Trophoblast cell (in vitro differentiated cells and primary cell): ENCODE data around the gene THAP3.
"Not testable (repeated sequence)": the region's sequence is repeated elsewhere in the genome, so short reads cannot be mapped to it uniquely, and the experiment has no call there.

ENCODE experiments used
- DNase-seq, 2 donors: peaks; one replicate each; pipeline ENCODE4 v3.0.0-alpha.2; 2016
- H2AFZ ChIP-seq: 2 replicates; pipeline ENCODE4 v1.6.1; 2013; ENCODE audit warnings: low read length, moderate library complexity, mild to moderate bottlenecking; ENCODE audit not compliant: insufficient read depth, poor library complexity
- H2AK5ac ChIP-seq: 2 replicates; pipeline ENCODE4 v1.6.1; 2013; ENCODE audit warnings: mild to moderate bottlenecking, low read length
- H2BK120ac ChIP-seq: 2 replicates; pipeline ENCODE4 v1.6.1; 2013; ENCODE audit warnings: low read length, mild to moderate bottlenecking, moderate library complexity; ENCODE audit not compliant: insufficient read depth, poor library complexity
- H2BK12ac ChIP-seq: 2 replicates; pipeline ENCODE4 v1.6.1; 2013; ENCODE audit warnings: mild to moderate bottlenecking, low read length, moderate library complexity
- H2BK5ac ChIP-seq: 2 replicates; pipeline ENCODE4 v1.6.1; 2013; ENCODE audit warnings: low read length, low read depth, moderate library complexity, mild to moderate bottlenecking; ENCODE audit not compliant: poor library complexity
- H3K14ac ChIP-seq: 2 replicates; pipeline ENCODE4 v1.6.1; 2013; ENCODE audit warnings: mild to moderate bottlenecking, low read length
- H3K18ac ChIP-seq: 2 replicates; pipeline ENCODE4 v1.6.1; 2013; ENCODE audit warnings: mild to moderate bottlenecking, low read length
- H3K23ac ChIP-seq: 2 replicates; pipeline ENCODE4 v1.6.1; 2013; ENCODE audit warnings: low read length
- H3K27ac ChIP-seq: 2 replicates; pipeline ENCODE4 v1.5.1; 2013; ENCODE audit warnings: low read depth, mild to moderate bottlenecking, inconsistent platforms, low read length, moderate library complexity
- H3K27me3 ChIP-seq: 2 replicates; pipeline ENCODE4 v1.6.1; 2013; ENCODE audit warnings: inconsistent platforms, mild to moderate bottlenecking, low read length, moderate library complexity; ENCODE audit not compliant: insufficient read depth
- H3K36me3 ChIP-seq, 2 experiments: 1 replicate in 1 of 2; 2 replicates in 1 of 2; pipeline ENCODE4 v1.6.1; 2013; ENCODE audit warnings: low read length in 2 of 2, mild to moderate bottlenecking in 2 of 2, moderate library complexity in 1 of 2; ENCODE audit not compliant: insufficient read depth in 2 of 2, control insufficient read depth in 1 of 2
- H3K4ac ChIP-seq: 2 replicates; pipeline ENCODE4 v1.6.1; 2013; ENCODE audit warnings: low read depth, mild to moderate bottlenecking, low read length, moderate library complexity
- H3K4me1 ChIP-seq, 2 experiments: 1 replicate in 1 of 2; 2 replicates in 1 of 2; pipeline ENCODE4 v1.6.1; 2013; ENCODE audit warnings: low read length in 2 of 2, mild to moderate bottlenecking in 2 of 2, moderate library complexity in 1 of 2; ENCODE audit not compliant: insufficient read depth in 2 of 2, control insufficient read depth in 1 of 2
- H3K4me2 ChIP-seq: 2 replicates; pipeline ENCODE4 v1.6.1; 2013; ENCODE audit warnings: inconsistent platforms, mild to moderate bottlenecking, low read length, moderate library complexity
- H3K4me3 ChIP-seq: 2 replicates; pipeline ENCODE4 v1.5.1; 2013; ENCODE audit warnings: mild to moderate bottlenecking, low read depth, low read length, inconsistent platforms
- H3K79me1 ChIP-seq: one replicate; pipeline ENCODE4 v1.6.1; 2013; ENCODE audit warnings: low read length
- H3K79me2 ChIP-seq: 2 replicates; pipeline ENCODE4 v1.6.1; 2013; ENCODE audit warnings: low read length, mild to moderate bottlenecking; ENCODE audit not compliant: control insufficient read depth, insufficient read depth, poor library complexity
- H3K9ac ChIP-seq: 2 replicates; pipeline ENCODE4 v1.6.1; 2013; ENCODE audit warnings: mild to moderate bottlenecking, low read length
- H3K9me3 ChIP-seq: 2 replicates; pipeline ENCODE4 v1.6.1; 2013; ENCODE audit warnings: low read depth, mild to moderate bottlenecking, control low read depth, inconsistent platforms, low read length; ENCODE audit not compliant: insufficient read depth
- H4K12ac ChIP-seq: 2 replicates; pipeline ENCODE4 v1.6.1; 2013; ENCODE audit warnings: low read depth, mild to moderate bottlenecking, low read length, moderate library complexity
- H4K8ac ChIP-seq: 2 replicates; pipeline ENCODE4 v1.6.1; 2013; ENCODE audit warnings: low read depth, mild to moderate bottlenecking, low read length, moderate library complexity
- H4K91ac ChIP-seq: one replicate; pipeline ENCODE4 v1.6.1; 2013; ENCODE audit warnings: low read depth, mild to moderate bottlenecking, low read length, moderate library complexity
- WGBS: extraction: QIAGEN DNeasy Blood & Tissue Kit; methylation state at CpG from one replicate; pipeline ENCODE4 v1.1.7; 2013; ENCODE audit warnings: missing lambda C conversion rate; ENCODE audit not compliant: insufficient read length, insufficient coverage; ENCODE audit errors: extremely low coverage; 5-methylcytosine and 5-hydroxymethylcytosine counted together

THAP3 gene

DNA sequence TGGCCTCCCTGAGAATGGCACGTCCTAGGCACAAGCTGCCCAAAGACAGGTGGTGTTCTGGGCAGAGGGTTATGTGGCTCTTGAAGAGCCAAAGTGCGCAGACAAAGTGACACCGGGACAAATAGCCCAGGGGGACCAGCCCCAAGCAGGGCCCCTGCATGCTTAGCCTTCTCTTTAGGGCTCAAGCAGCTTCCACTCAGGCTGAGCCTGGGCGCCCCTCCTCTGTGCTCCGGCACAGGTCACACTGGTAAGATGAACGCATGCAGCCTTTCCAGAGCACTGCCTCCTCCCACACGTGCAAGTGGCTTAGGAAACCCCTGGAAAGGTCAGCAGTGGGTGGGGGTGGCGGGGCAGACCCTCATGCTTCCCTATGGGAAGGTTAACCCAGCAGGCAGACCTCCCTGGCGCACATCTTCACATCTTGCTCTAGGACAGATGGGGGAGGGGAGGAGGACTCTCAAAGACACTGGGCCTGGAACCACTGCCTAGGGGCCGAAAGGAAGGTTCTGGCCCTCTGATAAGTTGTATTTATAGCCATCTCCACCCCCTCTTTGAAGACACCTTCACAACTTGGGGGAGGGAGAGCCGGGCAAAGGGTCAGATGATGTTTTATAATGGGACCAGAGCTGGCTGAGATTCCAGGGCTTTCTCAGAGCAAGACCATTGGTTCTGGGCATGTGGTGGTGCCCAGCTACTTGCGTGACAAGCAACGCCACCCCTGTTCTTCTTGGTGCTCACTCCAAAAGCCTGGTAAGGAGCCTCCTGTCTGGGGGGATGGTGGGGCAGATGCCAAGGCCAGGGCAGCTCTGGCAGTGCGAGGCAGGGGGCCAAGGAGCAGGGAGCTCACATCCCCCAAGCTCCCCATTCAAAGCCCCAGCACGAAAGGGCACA is 27.5 kb upstream of the THAP3 start:
- Histone ChIP-seq H3K79me1 (peaks cover 13% of the 10 kb centered on the region), H3K14ac (no peak overlapping the region), H3K4me2 (no peak overlapping the region), H2BK12ac (no peak overlapping the region), H3K9me3 (peaks cover 5% of the 10 kb centered on the region), H3K79me2 (peaks cover 24% of the 10 kb centered on the region), H2BK120ac (no peak overlapping the region), H3K4me3 (no peak overlapping the region), H4K91ac (no peak overlapping the region), H3K23ac (no peak overlapping the region), H3K36me3 (peaks cover 66 to 67% of the 10 kb centered on the region in 2 experiments), H2BK5ac (no peak overlapping the region), H3K18ac (peak overlapping the region; percentile 18), H3K27me3 (no peaks in the 10 kb centered on the region), H3K4me1 (peaks cover 7 to 16% of the 10 kb centered on the region in 2 experiments), H4K8ac (no peak overlapping the region), H2AK5ac (no peak overlapping the region), H3K27ac (no peak overlapping the region), H3K9ac (no peak overlapping the region), H3K4ac (no peak overlapping the region), H4K12ac (no peak overlapping the region), H2AFZ (no peak overlapping the region)
- WGBS: no CpG with 5 or more reads among the region's 15 CpGs
- DNase-seq: no peak

DNA sequence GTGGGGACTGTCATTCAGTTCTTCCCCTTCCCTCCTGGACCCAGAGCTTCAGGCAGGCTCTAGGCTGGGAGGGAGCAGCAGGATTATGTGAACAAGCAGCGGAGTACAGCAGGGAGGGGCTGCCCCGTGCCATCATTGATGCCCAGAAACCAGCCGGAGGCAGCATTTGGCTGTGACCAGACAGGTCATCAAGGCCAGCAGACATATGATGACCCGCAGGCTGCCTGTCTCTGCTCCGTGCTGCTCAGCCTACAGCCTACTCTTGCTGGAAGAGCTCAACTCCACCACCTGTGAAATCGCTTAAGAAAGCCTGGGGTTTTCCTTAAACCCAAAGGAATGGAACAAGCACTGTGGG is 26.9 kb upstream of the THAP3 start:
- no peak overlapping the region for H4K8ac ChIP-seq
- H3K27me3 ChIP-seq: no peaks in the 10 kb centered on the region
- H3K4ac ChIP-seq: peak overlapping the region; percentile 43
- no peak overlapping the region for H2BK120ac ChIP-seq
- no peak overlapping the region for H2AK5ac ChIP-seq
- peaks cover 7 to 16% of the 10 kb centered on the region in 2 experiments for H3K4me1 ChIP-seq
- no peak overlapping the region for H2AFZ ChIP-seq
- no peak overlapping the region for H3K14ac ChIP-seq
- peaks cover 60 to 61% of the 10 kb centered on the region in 2 experiments for H3K36me3 ChIP-seq
- no peak overlapping the region for H3K4me2 ChIP-seq
- no peak overlapping the region for H3K27ac ChIP-seq
- no peak overlapping the region for H3K4me3 ChIP-seq
- no peak overlapping the region for H4K91ac ChIP-seq
- no peak overlapping the region for H3K9ac ChIP-seq
- no peak overlapping the region for H2BK5ac ChIP-seq
- no peak overlapping the region for H4K12ac ChIP-seq
- H3K9me3 ChIP-seq: peaks cover 7% of the 10 kb centered on the region
- H3K23ac ChIP-seq: no peak overlapping the region
- no peak overlapping the region for H2BK12ac ChIP-seq
- DNase-seq: no peak
- H3K18ac ChIP-seq: no peak overlapping the region
- H3K79me1 ChIP-seq: peaks cover 18% of the 10 kb centered on the region
- WGBS: no CpG with 5 or more reads among the region's 6 CpGs
- H3K79me2 ChIP-seq: peaks cover 29% of the 10 kb centered on the region

DNA sequence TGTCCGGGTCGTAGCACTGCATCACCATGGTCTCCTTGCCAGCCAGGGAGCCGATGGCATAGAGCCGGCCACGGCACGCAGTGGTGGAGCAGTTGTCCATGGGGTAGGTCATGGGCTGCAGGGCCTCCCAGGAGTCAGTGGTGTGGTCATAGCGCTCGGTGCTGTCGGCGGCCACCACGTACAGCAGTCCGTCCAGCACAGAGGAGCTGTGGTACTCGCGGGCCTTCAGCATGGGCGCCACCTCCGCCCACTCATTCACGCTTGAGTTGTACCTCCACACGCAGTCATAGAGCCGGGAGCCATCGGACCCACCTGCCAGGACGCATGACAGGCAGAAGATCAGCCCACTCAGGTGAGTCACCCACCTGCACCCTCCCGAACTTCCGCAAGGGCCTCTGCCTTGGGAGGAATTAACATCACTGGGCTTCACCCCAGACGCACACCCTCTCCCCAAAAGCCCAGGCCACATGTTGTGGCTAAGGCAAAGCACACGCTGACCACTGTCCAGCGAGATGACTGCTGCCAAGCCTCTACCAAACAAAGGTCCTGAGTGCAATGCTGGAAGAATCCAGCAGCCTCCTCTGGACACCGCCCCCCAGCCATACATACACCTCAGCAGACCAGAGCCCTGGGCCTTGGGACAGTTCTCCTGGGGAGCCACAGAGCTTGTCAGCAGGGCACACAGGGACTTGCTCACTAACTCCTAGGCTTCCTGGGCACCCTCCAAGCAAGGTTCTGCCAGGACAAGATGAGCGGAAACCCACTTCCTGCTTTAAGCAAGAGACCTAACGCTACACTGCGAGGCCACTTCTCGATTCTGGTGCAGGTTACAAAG is 25.3 kb upstream of the THAP3 start:
- Histone ChIP-seq H3K4ac (peak overlapping the region; percentile 35), H2AK5ac (no peak overlapping the region), H3K23ac (no peak overlapping the region), H4K12ac (no peak overlapping the region), H3K14ac (no peak overlapping the region), H3K9me3 (peaks cover 7% of the 10 kb centered on the region), H3K4me3 (no peak overlapping the region), H2BK120ac (no peak overlapping the region), H2BK5ac (no peak overlapping the region), H3K79me1 (peaks cover 31% of the 10 kb centered on the region), H3K27ac (no peak overlapping the region), H2BK12ac (no peak overlapping the region), H4K8ac (no peak overlapping the region), H3K79me2 (peaks cover 36% of the 10 kb centered on the region), H3K4me2 (peak overlapping the region; percentile 2), H3K4me1 (peaks cover 16 to 25% of the 10 kb centered on the region in 2 experiments), H3K18ac (no peak overlapping the region), H3K27me3 (no peaks in the 10 kb centered on the region), H3K36me3 (peaks cover 45 to 46% of the 10 kb centered on the region in 2 experiments), H3K9ac (no peak overlapping the region), H4K91ac (no peak overlapping the region), H2AFZ (no peak overlapping the region)
- WGBS: no CpG with 5 or more reads among the region's 31 CpGs
- peak in 1 of 2 donors; percentile 44 for DNase-seq

DNA sequence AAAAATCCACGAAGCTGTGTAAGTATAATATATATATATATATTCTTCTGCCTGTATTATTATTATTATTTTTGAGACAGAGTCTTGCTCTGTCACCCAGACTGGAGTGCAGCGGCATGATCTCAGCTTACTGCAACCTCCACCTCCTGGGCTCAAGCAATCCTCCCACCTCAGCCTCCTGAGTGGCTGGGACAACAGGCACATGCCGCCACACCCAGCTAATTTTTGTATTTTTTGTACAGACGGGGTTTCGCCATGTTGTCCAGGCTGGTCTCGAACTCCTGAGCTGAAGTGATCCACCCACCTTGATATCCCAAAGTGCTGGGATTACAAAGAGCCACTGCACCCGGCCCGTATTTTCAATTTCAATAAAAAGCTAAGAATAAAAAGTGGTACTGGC is 24.7 kb upstream of the THAP3 start:
- H3K23ac ChIP-seq, H4K91ac ChIP-seq, H3K14ac ChIP-seq, H4K12ac ChIP-seq, H3K27me3 ChIP-seq, H3K18ac ChIP-seq, DNase-seq, H2AK5ac ChIP-seq, H4K8ac ChIP-seq, H3K9me3 ChIP-seq, H2BK120ac ChIP-seq, H3K9ac ChIP-seq, H2BK12ac ChIP-seq, H2BK5ac ChIP-seq, H3K4me3 ChIP-seq, H2AFZ ChIP-seq, H3K27ac ChIP-seq: not testable (repeated sequence)
- H3K4me2 ChIP-seq: peak overlapping the region; percentile 99
- H3K4me1 ChIP-seq: peaks cover 21 to 25% of the 10 kb centered on the region in 2 experiments
- WGBS: no CpG with 5 or more reads among the region's 8 CpGs
- peaks cover 41 to 42% of the 10 kb centered on the region in 2 experiments for H3K36me3 ChIP-seq
- peaks cover 35% of the 10 kb centered on the region for H3K79me1 ChIP-seq
- peak overlapping the region; percentile 95 for H3K4ac ChIP-seq
- peaks cover 36% of the 10 kb centered on the region for H3K79me2 ChIP-seq
